Thoracic aorta (tissue), 2 donors: ENCODE measurements around the gene LBHD1. TPM values are rescaled to one million over a fixed set of nuclear protein-coding genes. Genes with fewer than 3 reads are reported as not detected.
"Not testable (repeated sequence)": the region's sequence is repeated elsewhere in the genome, so short reads cannot be mapped to it uniquely, and the experiment has no call there.

Experiments
- ATAC-seq: fragments of 150-250 bp; one replicate; pipeline ENCODE4 v1.8.0; 2017; ENCODE audit warnings: low read depth; ENCODE audit not compliant: insufficient number of reproducible peaks, low FRiP score
- DNase-seq: peaks from one replicate; pipeline ENCODE4 v3.0.0-alpha.2; 2020; ENCODE audit warnings: low spot score
- H3K27ac ChIP-seq, 2 donors: fragments of 200-600 bp; sonication (generic); 1 replicate in 1 of 2; 2 replicates in 1 of 2; pipeline ENCODE4 v1.5.1; 2016; ENCODE audit warnings: mild to moderate bottlenecking in 2 of 2, moderate library complexity in 2 of 2
- H3K27me3 ChIP-seq: fragments of 200-600 bp; sonication (generic); replicated peaks from 2 replicates; pipeline ENCODE4 v1.6.0; 2016; ENCODE audit warnings: mild to moderate bottlenecking; ENCODE audit not compliant: insufficient read depth
- H3K36me3 ChIP-seq: fragments of 200-600 bp; sonication (generic); one replicate; pipeline ENCODE4 v1.5.1; 2016
- H3K4me1 ChIP-seq, 2 donors: fragments of 200-600 bp; sonication (generic); 1 replicate in 1 of 2; 2 replicates in 1 of 2; pipeline versions ENCODE4 v1.5.1 to v1.6.0; 2016; ENCODE audit warnings: low read depth in 2 of 2, mild to moderate bottlenecking in 1 of 2; ENCODE audit not compliant: control insufficient read depth in 1 of 2
- H3K4me3 ChIP-seq: fragments of 200-600 bp; sonication (generic); 2 replicates; pipeline ENCODE4 v1.5.1; 2016; ENCODE audit warnings: mild to moderate bottlenecking
- H3K9me3 ChIP-seq: fragments of 200-600 bp; sonication (generic); 2 replicates; pipeline ENCODE4 v1.5.1; 2016
- total RNA-seq, 2 donors: library from RNA; depleted of rRNA; stranded (reverse); fragments of >200 nt; gene quantifications; one replicate each; pipeline versions ENCODE4 v1.1.0 to v1.2.3, GENCODE V29; 2016
- TF ChIP-seq, protein P1 (sequence below): fragments of 200-600 bp; sonication (generic); IDR thresholded peaks from one replicate; pipeline ENCODE4 v1.5.1; 2019; ENCODE audit warnings: antibody characterized with exemption

Gene LBHD1
- total RNA-seq, 2 donors from 2014 or later: 3.7 to 7.8 TPM

DNA sequence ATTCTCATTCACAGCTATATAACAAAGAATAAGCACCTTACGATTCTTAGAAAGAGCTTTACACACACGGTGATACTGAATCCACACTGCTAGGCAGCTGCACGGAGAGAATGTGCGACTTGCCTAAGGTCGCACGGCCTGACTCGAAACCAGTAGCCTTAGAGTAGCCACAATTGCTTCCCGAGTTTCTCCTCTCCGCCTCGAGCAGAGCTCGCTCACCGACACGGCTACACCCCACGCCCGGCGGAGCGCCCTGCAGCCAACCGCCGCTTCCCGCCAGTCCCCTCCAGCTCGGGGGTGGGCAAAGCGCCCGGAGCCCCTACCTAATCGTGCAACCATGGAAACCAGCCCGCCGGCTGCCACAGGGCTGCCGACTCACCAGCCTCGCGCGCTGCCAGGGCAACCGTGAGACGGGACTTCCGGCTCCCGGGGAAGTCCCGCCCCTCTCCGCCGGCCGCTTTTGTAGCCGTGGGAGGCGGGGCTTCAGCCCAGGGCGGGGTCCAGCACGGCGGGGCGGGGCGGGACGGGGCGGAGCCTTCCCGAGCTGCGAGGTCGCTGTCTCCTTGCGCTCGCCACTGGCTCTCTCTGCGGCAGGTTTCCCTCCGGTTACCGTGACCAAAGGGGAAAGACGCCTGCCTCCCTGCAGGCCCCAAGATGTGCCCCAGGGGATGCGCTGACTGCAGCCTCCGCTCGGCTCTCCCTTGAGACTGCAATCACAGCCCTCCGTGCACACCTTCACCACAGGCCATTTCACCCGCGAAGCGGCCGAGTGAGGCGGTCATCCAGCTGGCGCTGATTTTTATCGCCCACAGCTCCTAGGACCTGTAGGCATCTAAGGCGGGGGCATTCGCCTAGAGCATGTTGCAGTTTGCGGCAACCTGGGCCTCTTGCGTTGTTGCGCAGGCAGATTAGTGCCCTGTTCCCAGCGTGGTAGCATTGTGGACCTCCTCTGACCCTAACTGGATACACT is 34.1 kb upstream of the LBHD1 start:
- Histone ChIP-seq H3K9me3 (no peaks in the 10 kb centered on the region), H3K4me3 (peak overlapping the region; percentile 82), H3K36me3 (peaks cover 5% of the 10 kb centered on the region), H3K27me3 (no peaks in the 10 kb centered on the region), H3K27ac (peak overlapping the region; percentile 59 to 74), H3K4me1 (peaks cover 12 to 44% of the 10 kb centered on the region in 2 donors)
- DNase-seq (peak; percentile 91), ATAC-seq (peak; percentile 71)
- TF ChIP-seq, protein P1, sequence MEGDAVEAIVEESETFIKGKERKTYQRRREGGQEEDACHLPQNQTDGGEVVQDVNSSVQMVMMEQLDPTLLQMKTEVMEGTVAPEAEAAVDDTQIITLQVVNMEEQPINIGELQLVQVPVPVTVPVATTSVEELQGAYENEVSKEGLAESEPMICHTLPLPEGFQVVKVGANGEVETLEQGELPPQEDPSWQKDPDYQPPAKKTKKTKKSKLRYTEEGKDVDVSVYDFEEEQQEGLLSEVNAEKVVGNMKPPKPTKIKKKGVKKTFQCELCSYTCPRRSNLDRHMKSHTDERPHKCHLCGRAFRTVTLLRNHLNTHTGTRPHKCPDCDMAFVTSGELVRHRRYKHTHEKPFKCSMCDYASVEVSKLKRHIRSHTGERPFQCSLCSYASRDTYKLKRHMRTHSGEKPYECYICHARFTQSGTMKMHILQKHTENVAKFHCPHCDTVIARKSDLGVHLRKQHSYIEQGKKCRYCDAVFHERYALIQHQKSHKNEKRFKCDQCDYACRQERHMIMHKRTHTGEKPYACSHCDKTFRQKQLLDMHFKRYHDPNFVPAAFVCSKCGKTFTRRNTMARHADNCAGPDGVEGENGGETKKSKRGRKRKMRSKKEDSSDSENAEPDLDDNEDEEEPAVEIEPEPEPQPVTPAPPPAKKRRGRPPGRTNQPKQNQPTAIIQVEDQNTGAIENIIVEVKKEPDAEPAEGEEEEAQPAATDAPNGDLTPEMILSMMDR: no peak

DNA sequence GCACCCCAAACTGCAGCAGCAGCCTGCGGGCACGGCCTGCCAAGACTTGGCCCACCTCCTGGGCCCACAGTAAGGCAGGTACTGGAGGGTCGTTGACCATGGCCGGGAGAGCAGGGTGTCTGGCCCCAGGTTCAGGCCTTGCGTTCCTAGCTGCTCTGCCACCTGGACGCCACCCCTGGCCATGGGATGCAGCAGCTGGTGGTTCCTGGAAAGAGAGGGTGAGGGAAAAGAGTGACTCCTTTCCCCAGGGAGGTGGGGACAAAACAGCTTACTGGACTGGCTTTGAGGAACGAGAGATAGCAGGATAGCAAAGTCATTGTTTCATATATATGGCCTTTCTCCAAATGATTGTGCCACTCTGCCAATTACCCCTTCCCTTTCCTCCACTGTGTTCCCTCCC is 33.3 kb upstream of the LBHD1 start:
- TF ChIP-seq, protein P1: no peak
- Histone ChIP-seq H3K27me3 (no peaks in the 10 kb centered on the region), H3K36me3 (peaks cover under 1% of the 10 kb centered on the region), H3K9me3 (no peaks in the 10 kb centered on the region), H3K27ac (peak overlapping the region; percentile 59 to 74), H3K4me3 (peak overlapping the region; percentile 82), H3K4me1 (peaks cover 12 to 39% of the 10 kb centered on the region in 2 donors)
- ATAC-seq (no peak), DNase-seq (no peak)

DNA sequence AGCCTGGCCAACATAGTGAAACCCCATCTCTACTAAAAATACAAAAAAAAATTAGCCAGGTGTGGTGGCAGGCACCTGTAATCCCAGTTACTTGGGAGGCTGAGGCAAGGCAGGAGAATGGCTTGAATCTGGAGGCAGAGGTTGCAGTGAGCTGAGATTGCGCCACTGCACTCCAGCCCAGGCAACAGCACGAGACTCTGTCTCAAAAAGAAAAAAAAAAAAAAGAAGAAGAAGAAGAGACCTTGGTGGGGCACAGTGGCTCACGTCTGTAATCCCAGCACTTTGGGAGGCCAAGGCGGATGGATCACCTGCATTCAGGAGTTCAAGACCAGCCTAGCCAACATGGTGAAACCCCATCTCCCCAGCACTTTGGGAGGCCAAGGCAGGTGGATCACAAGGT is 31.9 kb upstream of the LBHD1 start:
- not testable (repeated sequence) for H3K27me3 ChIP-seq, ATAC-seq, H3K36me3 ChIP-seq, DNase-seq, H3K27ac ChIP-seq, H3K4me3 ChIP-seq, H3K9me3 ChIP-seq
- peaks cover 7 to 30% of the 10 kb centered on the region in 2 donors for H3K4me1 ChIP-seq

DNA sequence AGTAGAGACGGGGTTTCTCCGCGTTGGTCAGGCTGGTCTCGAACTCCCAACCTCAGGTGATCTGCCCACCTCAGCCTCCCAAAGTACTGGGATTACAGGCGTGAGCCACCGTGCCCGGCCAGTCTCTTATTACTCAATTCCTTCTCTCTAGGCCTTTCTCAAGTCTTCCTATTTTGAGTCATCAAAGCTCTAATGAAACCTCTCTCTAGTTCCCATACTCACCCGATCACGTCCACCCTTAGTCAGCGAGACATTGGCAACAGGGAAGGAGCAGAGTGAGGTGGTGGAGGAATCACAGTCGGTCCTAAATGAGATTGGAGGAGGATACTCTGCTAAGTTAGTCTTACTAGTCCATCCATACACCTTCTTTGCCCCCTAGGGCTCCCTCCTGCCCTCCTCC is 30.2 kb upstream of the LBHD1 start:
- peaks cover 7 to 19% of the 10 kb centered on the region in 2 donors for H3K4me1 ChIP-seq
- H3K9me3 ChIP-seq: no peaks in the 10 kb centered on the region
- no peak for DNase-seq
- TF ChIP-seq, protein P1: no peak
- no peak for ATAC-seq
- no peaks in the 10 kb centered on the region for H3K36me3 ChIP-seq
- no peaks in the 10 kb centered on the region for H3K27me3 ChIP-seq
- no peak overlapping the region for H3K4me3 ChIP-seq
- H3K27ac ChIP-seq: no peak overlapping the region

DNA sequence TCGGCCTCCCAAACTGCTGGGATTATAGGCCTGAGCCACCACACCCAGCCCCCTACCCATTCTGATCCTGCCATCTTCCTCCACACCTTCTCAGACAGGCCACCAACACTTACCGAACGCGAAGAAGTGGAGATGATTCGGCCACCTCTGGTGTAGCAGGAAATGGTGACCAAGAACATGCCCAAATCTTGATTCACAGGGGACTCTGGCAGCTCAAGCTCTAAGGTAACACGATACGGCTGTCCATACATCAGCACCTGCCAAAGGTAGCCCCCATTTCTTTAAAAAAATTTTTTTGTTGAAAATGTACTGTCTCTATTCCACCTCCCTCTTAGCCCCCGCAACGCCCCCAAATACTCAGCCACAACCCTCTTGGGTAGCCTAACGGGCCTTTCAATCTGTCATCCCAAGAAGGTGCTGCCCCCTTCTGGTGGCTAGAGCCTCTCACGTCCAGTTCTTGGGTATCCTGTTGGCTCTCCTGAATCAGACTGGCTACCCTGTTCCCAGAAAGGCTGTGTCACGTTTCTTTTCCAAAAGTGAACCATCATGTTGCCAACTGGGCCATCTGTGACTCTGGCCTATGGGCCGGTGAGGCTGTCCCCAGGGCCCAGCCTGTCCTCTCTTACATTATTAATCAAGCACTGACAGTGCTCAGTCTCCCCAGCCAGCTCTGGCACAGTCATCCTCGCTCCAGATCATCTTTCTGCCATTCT is 22.5 kb upstream of the LBHD1 start:
- ATAC-seq: peak; percentile 49
- DNase-seq: peak; percentile 54
- Histone ChIP-seq H3K27me3 (no peaks in the 10 kb centered on the region), H3K9me3 (no peaks in the 10 kb centered on the region), H3K27ac (no peak overlapping the region), H3K4me3 (no peak overlapping the region), H3K4me1 (peaks cover 0 to 7% of the 10 kb centered on the region in 2 donors), H3K36me3 (peaks cover 31% of the 10 kb centered on the region)
- TF ChIP-seq, protein P1: peak; percentile 81

DNA sequence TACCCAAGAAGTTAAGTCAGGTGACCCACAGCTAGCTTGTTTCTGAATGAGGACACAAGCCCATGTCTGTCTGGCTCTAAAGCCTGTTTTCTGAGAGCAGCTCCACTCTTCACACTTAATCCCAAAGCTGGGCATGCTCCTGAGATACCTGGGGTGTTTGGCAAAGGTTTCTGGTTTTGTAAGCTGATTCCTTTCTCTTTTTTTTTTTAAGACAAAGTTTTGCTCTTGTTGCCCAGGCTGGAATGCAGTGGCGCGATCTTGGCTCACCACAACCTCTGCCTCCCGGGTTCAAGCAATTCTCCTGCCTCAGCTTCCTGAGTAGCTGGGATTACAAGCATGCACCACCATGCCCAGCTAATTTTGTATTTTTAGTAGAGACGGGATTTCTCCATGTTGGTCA is 21.6 kb upstream of the LBHD1 start:
- not testable (repeated sequence) for H3K9me3 ChIP-seq, ATAC-seq, DNase-seq, H3K27ac ChIP-seq, H3K4me3 ChIP-seq, H3K4me1 ChIP-seq, H3K27me3 ChIP-seq
- H3K36me3 ChIP-seq: peaks cover 31% of the 10 kb centered on the region
